A673 (cell line): ENCODE data around the gene DIP2B. TPM values are rescaled to one million over a fixed set of nuclear protein-coding genes. Genes with fewer than 3 reads are reported as not detected.

ENCODE experiments used
- BruUV-seq: library from RNA; stranded (reverse); fragments of 400-500 nt; replicated peaks from 2 replicates; lab custom pipeline; 2021; lab: Mats Ljungman, UMichigan
- CTCF ChIA-PET: fragments of 300-600 bp; sonication (Branson Sonifier 250); formaldehyde crosslinking; loops from one replicate; lab custom pipeline; 2022; ENCODE audit warnings: antibody characterized with exemption; lab: Charles Lee
- POLR2A ChIA-PET: fragments of 300-600 bp; sonication (Branson Sonifier 250); formaldehyde crosslinking; loops from one replicate; lab custom pipeline; 2022; ENCODE audit warnings: antibody characterized with exemption; ENCODE audit not compliant: low non-redundant PET; lab: Charles Lee
- DNase-seq: peaks from one replicate; pipeline ENCODE4 v3.0.0-alpha.2; 2015; ENCODE audit warnings: low spot score
- H3K27ac ChIP-seq: fragments of 200-600 bp; sonication (generic); 2 replicates; pipeline ENCODE4 v1.5.1; 2016; ENCODE audit warnings: mixed run types, low read depth, mild to moderate bottlenecking, mixed read lengths, antibody characterized with exemption, low read length; ENCODE audit not compliant: poor library complexity, severe bottlenecking
- H3K27me3 ChIP-seq: fragments of 200-600 bp; sonication (generic); replicated peaks from 2 replicates; pipeline ENCODE4 v1.6.1; 2017; ENCODE audit warnings: mixed run types, low read depth, mild to moderate bottlenecking, mixed read lengths, antibody characterized with exemption, low read length; ENCODE audit not compliant: insufficient read depth, poor library complexity
- H3K36me3 ChIP-seq: fragments of 200-600 bp; sonication (generic); 2 replicates; pipeline ENCODE4 v1.6.1; 2016; ENCODE audit warnings: mixed run types, mild to moderate bottlenecking, mixed read lengths, antibody characterized with exemption, low read length; ENCODE audit not compliant: insufficient read depth, poor library complexity, severe bottlenecking
- H3K4me1 ChIP-seq: fragments of 200-600 bp; sonication (generic); 2 replicates; pipeline ENCODE4 v1.6.1; 2017; ENCODE audit warnings: mixed run types, mild to moderate bottlenecking, mixed read lengths, antibody characterized with exemption, low read length; ENCODE audit not compliant: insufficient read depth, poor library complexity, severe bottlenecking
- H3K4me3 ChIP-seq: fragments of 200-600 bp; sonication (generic); 2 replicates; pipeline ENCODE4 v1.5.1; 2016; ENCODE audit warnings: low read depth, mixed run types, mild to moderate bottlenecking, mixed read lengths, low read length; ENCODE audit not compliant: poor library complexity, severe bottlenecking
- H3K9me3 ChIP-seq: fragments of 200-600 bp; sonication (generic); 2 replicates; pipeline ENCODE4 v1.6.1; 2016; ENCODE audit warnings: mixed run types, low read depth, mild to moderate bottlenecking, mixed read lengths, antibody characterized with exemption, low read length; ENCODE audit not compliant: poor library complexity, severe bottlenecking
- CTCF ChIP-seq: fragments of 300-800, 200-600 bp; sonication (generic); conservative IDR thresholded peaks from 2 replicates; pipeline ENCODE4 v1.5.1; 2017; ENCODE audit warnings: low read depth, mild to moderate bottlenecking, antibody characterized with exemption, low read length, moderate library complexity, mixed read lengths
- EZH2 ChIP-seq: fragments of 200-600 bp; sonication (generic); IDR thresholded peaks from 2 replicates; pipeline ENCODE4 v1.6.1; 2017; ENCODE audit warnings: borderline replicate concordance, low read depth, mild to moderate bottlenecking, mixed read lengths, antibody characterized with exemption, low read length; ENCODE audit not compliant: poor library complexity, severe bottlenecking
- intact Hi-C: fragments of 100-400 bp; cut with micrococcal nuclease; formaldehyde crosslinking; loops from one replicate; pipeline ENCODE4 v1.10.0; 2022; ENCODE audit not compliant: unreplicated experiment
- total RNA-seq: library from RNA; stranded (reverse); gene quantifications from 2 replicates; pipeline ENCODE4 v1.2.3, GENCODE V29; 2021

Gene DIP2B
- total RNA-seq, 1 experiment from 2014 or later = 40.5 TPM

GRCh38 chr12:50672158-50672557 lies 167.4 kb downstream of the DIP2B start:
- intact Hi-C loops = no loop called here
- TF ChIP-seq EZH2 (no peak), CTCF (no peak)
- CTCF ChIA-PET = no interaction called here

GRCh38 chr12:50676756-50677155 lies 172.0 kb downstream of the DIP2B start:
- POLR2A ChIA-PET = no interaction called here
- H3K27ac ChIP-seq = no peak overlapping the region
- no peak for DNase-seq
- H3K9me3 ChIP-seq = no peaks in the 10 kb centered on the region
- no peak overlapping the region for H3K4me3 ChIP-seq
- CTCF ChIA-PET = no interaction called here
- intact Hi-C loops = no loop called here
- H3K4me1 ChIP-seq = no peaks in the 10 kb centered on the region
- H3K36me3 ChIP-seq = peaks cover 12% of the 10 kb centered on the region
- BruUV-seq = no TSS peak
- no peak for TF ChIP-seq EZH2
- no peaks in the 10 kb centered on the region for H3K27me3 ChIP-seq

More at GRCh38 chr12:50672158-50672557, 167.4 kb downstream of the DIP2B start:
- Histone ChIP-seq H3K4me1 (no peaks in the 10 kb centered on the region), H3K27me3 (no peaks in the 10 kb centered on the region), H3K36me3 (peaks cover 13% of the 10 kb centered on the region), H3K4me3 (no peak overlapping the region), H3K9me3 (no peaks in the 10 kb centered on the region), H3K27ac (no peak overlapping the region)
- POLR2A ChIA-PET = no interaction called here
- BruUV-seq = no TSS peak
- no peak for DNase-seq

- no peaks in the 10 kb centered on the region for H3K9me3 ChIP-seq
- ChIA-PET POLR2A (no interaction called here), CTCF (no interaction called here)
- H3K4me3 ChIP-seq = no peak overlapping the region
- H3K27ac ChIP-seq = no peak overlapping the region
- TF ChIP-seq EZH2 = no peak
- H3K4me1 ChIP-seq = no peaks in the 10 kb centered on the region
- no TSS peak for BruUV-seq
- DNase-seq = no peak
- no peaks in the 10 kb centered on the region for H3K27me3 ChIP-seq
- intact Hi-C loops = no loop called here
- peaks cover 12% of the 10 kb centered on the region for H3K36me3 ChIP-seq
Observed at GRCh38 chr12:50677858-50678257, 173.1 kb downstream of the DIP2B start.

- no peaks in the 10 kb centered on the region for H3K4me1 ChIP-seq
- TF ChIP-seq CTCF (no peak), EZH2 (no peak)
- BruUV-seq = no TSS peak
- no peak for DNase-seq
- peaks cover 12% of the 10 kb centered on the region for H3K36me3 ChIP-seq
- POLR2A ChIA-PET = no interaction called here
- no peak overlapping the region for H3K4me3 ChIP-seq
- intact Hi-C loops = no loop called here
- no peaks in the 10 kb centered on the region for H3K9me3 ChIP-seq
- no peaks in the 10 kb centered on the region for H3K27me3 ChIP-seq
- H3K27ac ChIP-seq = no peak overlapping the region
- CTCF ChIA-PET = no interaction called here
Observed at GRCh38 chr12:50678650-50679365, 174.0 kb downstream of the DIP2B start.
